H1 (cell line): ENCODE measurements around the gene MARS1. TPM values are rescaled to one million over a fixed set of nuclear protein-coding genes. Genes with fewer than 3 reads are reported as not detected.

Experiments
- CHD7 ChIP-seq: fragments of 300-600 bp; sonication (generic); IDR thresholded peaks from 2 replicates; pipeline ENCODE4 v1.7.1; 2012; ENCODE audit warnings: low read length, moderate library complexity, mild to moderate bottlenecking, inconsistent platforms; ENCODE audit not compliant: insufficient replicate concordance
- polyA plus RNA-seq, 7 experiments: library from polyadenylated mRNA; depleted of rRNA in 3 of 7; stranded (reverse) in 5 of 7; unstranded in 2 of 7; fragments of >200 nt in 5 of 7; fragments of 200-250 nt in 2 of 7; gene quantifications; 1 replicate in 5 of 7; 2 replicates in 1 of 7; 4 replicates in 1 of 7; pipeline versions ENCODE4 v1.2.1 to v1.2.3, GENCODE V29; 2011 to 2013; ENCODE audit warnings: missing spikeins in 2 of 7, mixed read lengths in 2 of 7
- total RNA-seq: library from RNA; stranded (reverse); fragmentation: NEBNext Ultra II Directional; extraction: Animal tissue kit (Norgen Biotek cat#: 25700); gene quantifications from 2 replicates; pipeline ENCODE4 v1.2.1, GENCODE V29; 2021

Gene MARS1
- total and polyA plus RNA-seq, 2 of the 8 experiments (the other 6 are each of a cell fraction or from before 2014, with no cell fraction given) = 194 to 407 TPM

- TF ChIP-seq CHD7 = no peak
Observed at GRCh38 chr12:57485695-57486094, 2.2 kb upstream of the MARS1 start (continued).
